Calu3 (cell line): Measurements from ENCODE around the gene PNPLA1. TPM values are rescaled to one million over a fixed set of nuclear protein-coding genes. Genes with fewer than 3 reads are reported as not detected.

Experiments used
- BruUV-seq: library from RNA; stranded (reverse); fragments of 400-500 nt; replicated peaks from 2 replicates; lab custom pipeline; 2021; lab: Mats Ljungman, UMichigan
- CTCF ChIA-PET: fragments of 300-600 bp; sonication (Branson Sonifier 250); formaldehyde crosslinking; loops from one replicate; lab custom pipeline; 2022; ENCODE audit warnings: antibody characterized with exemption; lab: Charles Lee
- DNase-seq: peaks from one replicate; pipeline ENCODE4 v3.0.0; 2022
- H3K27ac Mint-ChIP-seq: one replicate; pipeline ENCODE4 v1.8.0; 2022; ENCODE audit warnings: mixed read lengths; ENCODE audit not compliant: unreplicated experiment
- H3K27me3 Mint-ChIP-seq: one replicate; pipeline ENCODE4 v1.8.0; 2022; ENCODE audit warnings: mixed read lengths; ENCODE audit not compliant: unreplicated experiment
- H3K36me3 Mint-ChIP-seq: one replicate; pipeline ENCODE4 v1.8.0; 2022; ENCODE audit warnings: mild to moderate bottlenecking, moderate library complexity, mixed read lengths; ENCODE audit not compliant: insufficient read depth, unreplicated experiment
- H3K4me1 Mint-ChIP-seq: one replicate; pipeline ENCODE4 v1.8.0; 2022; ENCODE audit warnings: mild to moderate bottlenecking, low read depth, mixed read lengths; ENCODE audit not compliant: unreplicated experiment
- H3K4me3 Mint-ChIP-seq: one replicate; pipeline ENCODE4 v1.8.0; 2022; ENCODE audit warnings: mild to moderate bottlenecking, low read depth, moderate library complexity, mixed read lengths; ENCODE audit not compliant: unreplicated experiment
- H3K9me3 Mint-ChIP-seq: one replicate; pipeline ENCODE4 v1.8.0; 2022; ENCODE audit warnings: low read depth, mixed read lengths; ENCODE audit not compliant: unreplicated experiment
- intact Hi-C: fragments of 100-400 bp; cut with micrococcal nuclease; formaldehyde crosslinking; loops from one replicate; pipeline ENCODE4 v1.10.0; 2022; ENCODE audit not compliant: unreplicated experiment
- total RNA-seq: library from RNA; stranded (reverse); gene quantifications from 2 replicates; pipeline ENCODE4 v1.2.3, GENCODE V29; 2022
- TF ChIP-seq, protein P1 (sequence below): fragments of 200-600 bp; IDR thresholded peaks from one replicate; pipeline ENCODE4 v1.8.0; 2022; ENCODE audit warnings: antibody characterized with exemption; ENCODE audit not compliant: unreplicated experiment

Gene PNPLA1
- total RNA-seq, 1 experiment from 2014 or later, result 0.19 TPM

- Mint-ChIP-seq H3K36me3 (no peaks in the 10 kb centered on the region), H3K9me3 (no peaks in the 10 kb centered on the region), H3K4me3 (no peak overlapping the region), H3K27ac (no peak overlapping the region), H3K4me1 (peaks cover 23% of the 10 kb centered on the region), H3K27me3 (peaks cover 44% of the 10 kb centered on the region)
- intact Hi-C loops, result no loop called here
- CTCF ChIA-PET, result interaction anchor here (0.6 kb wide), 1 partner anchor 82 kb away, joined by 4 read pairs; no protein-coding TSS in a partner anchor
- no TSS peak for BruUV-seq
- TF ChIP-seq, protein P1, sequence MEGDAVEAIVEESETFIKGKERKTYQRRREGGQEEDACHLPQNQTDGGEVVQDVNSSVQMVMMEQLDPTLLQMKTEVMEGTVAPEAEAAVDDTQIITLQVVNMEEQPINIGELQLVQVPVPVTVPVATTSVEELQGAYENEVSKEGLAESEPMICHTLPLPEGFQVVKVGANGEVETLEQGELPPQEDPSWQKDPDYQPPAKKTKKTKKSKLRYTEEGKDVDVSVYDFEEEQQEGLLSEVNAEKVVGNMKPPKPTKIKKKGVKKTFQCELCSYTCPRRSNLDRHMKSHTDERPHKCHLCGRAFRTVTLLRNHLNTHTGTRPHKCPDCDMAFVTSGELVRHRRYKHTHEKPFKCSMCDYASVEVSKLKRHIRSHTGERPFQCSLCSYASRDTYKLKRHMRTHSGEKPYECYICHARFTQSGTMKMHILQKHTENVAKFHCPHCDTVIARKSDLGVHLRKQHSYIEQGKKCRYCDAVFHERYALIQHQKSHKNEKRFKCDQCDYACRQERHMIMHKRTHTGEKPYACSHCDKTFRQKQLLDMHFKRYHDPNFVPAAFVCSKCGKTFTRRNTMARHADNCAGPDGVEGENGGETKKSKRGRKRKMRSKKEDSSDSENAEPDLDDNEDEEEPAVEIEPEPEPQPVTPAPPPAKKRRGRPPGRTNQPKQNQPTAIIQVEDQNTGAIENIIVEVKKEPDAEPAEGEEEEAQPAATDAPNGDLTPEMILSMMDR, result no peak
- DNase-seq, result no peak
Observed at GRCh38 chr6:36333171-36333895, 63.5 kb downstream of the PNPLA1 start.

- BruUV-seq, result no TSS peak
- Mint-ChIP-seq H3K4me3 (no peak overlapping the region), H3K9me3 (no peaks in the 10 kb centered on the region), H3K36me3 (no peaks in the 10 kb centered on the region), H3K27ac (no peak overlapping the region), H3K4me1 (peaks cover 23% of the 10 kb centered on the region), H3K27me3 (peaks cover 36% of the 10 kb centered on the region)
- TF ChIP-seq, protein P1, result no peak
- no peak for DNase-seq
- intact Hi-C loops, result no loop called here
- CTCF ChIA-PET, result interaction anchor here (0.6 to 1.6 kb wide), 5 partner anchors 29 to 205 kb away, joined by 4 to 8 read pairs (median 5); no protein-coding TSS in a partner anchor
Observed at GRCh38 chr6:36333931-36334725, 64.3 kb downstream of the PNPLA1 start.

GRCh38 chr6:36334832-36335459 is 65.1 kb downstream of the PNPLA1 start:
- intact Hi-C loops, result no loop called here
- Mint-ChIP-seq H3K27ac (peak overlapping the region; percentile 1), H3K9me3 (no peaks in the 10 kb centered on the region), H3K27me3 (peaks cover 28% of the 10 kb centered on the region), H3K4me1 (peaks cover 25% of the 10 kb centered on the region), H3K4me3 (peak overlapping the region; percentile 48), H3K36me3 (no peaks in the 10 kb centered on the region)
- CTCF ChIA-PET, result interaction anchor here (0.8 to 1.6 kb wide), 5 partner anchors 15 to 32 kb away, joined by 3 to 8 read pairs (median 3); no protein-coding TSS in a partner anchor
- peak; percentile 26 for DNase-seq
- no TSS peak for BruUV-seq
- TF ChIP-seq, protein P1, result no peak
